Measurements from ENCODE around the gene PRSS37. TPM values are rescaled to one million over a fixed set of nuclear protein-coding genes. Genes with fewer than 3 reads are reported as not detected.

PRSS37 gene
- total and polyA plus RNA-seq, 2 of the 8 experiments (the other 6 are each of a cell fraction or from before 2014, with no cell fraction given) = not detected

DNA sequence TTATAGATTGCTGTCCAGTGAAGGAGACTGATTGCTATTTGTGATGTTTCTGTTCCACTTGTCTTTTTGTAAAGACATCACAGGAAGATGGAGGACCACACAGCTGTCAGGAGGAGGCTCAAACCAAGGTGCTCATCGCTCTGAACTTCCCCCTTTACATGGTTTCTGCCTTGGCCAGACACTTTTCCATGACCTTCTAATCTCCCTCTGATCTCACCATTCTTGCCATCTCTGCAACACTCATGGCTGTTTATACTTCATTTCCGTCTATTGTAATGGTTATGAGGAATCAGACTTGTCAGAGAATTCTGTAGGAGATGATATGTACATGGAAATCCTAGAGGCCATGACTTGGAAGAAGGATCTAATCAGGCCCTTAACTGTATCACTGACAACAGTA is 53.0 kb downstream of the PRSS37 start (continued):
- TF ChIP-seq, protein P1, sequence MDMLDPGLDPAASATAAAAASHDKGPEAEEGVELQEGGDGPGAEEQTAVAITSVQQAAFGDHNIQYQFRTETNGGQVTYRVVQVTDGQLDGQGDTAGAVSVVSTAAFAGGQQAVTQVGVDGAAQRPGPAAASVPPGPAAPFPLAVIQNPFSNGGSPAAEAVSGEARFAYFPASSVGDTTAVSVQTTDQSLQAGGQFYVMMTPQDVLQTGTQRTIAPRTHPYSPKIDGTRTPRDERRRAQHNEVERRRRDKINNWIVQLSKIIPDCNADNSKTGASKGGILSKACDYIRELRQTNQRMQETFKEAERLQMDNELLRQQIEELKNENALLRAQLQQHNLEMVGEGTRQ (IDR thresholded peaks at IDR 0.05; ENCODE audit: low read length) = no peak
- TF ChIP-seq SAP30 (IDR thresholded peaks at IDR 0.05; ENCODE audit: insufficient read depth, insufficient replicate concordance, low read length) (no peak), NRF1 (IDR thresholded peaks at IDR 0.05; ENCODE audit: low read depth, low read length) (no peak), RAD21 (IDR thresholded peaks at IDR 0.05 in 1 of 2, conservative IDR thresholded peaks at IDR 0.05 in 1 of 2; ENCODE audit: low read depth in 2 of 2, low read length in 2 of 2) (no peak)

Other genes with a start within 250 kb of the PRSS37 start
- 26.8 and 27.1 TPM in 2 replicates for gene DENND11, start 139.3 kb downstream of the PRSS37 start, total RNA-seq (2021; fragmentation: NEBNext Ultra II Directional; extraction: Animal tissue kit (Norgen Biotek cat#: 25700))
- gene DENND11, start 139.3 kb downstream of the PRSS37 start, polyA plus RNA-seq (2011; rRNA removed) = 8.0 and 9.3 TPM in 2 replicates
- not detected in 2 replicates for gene WEE2, start 133.1 kb downstream of the PRSS37 start, total RNA-seq (2021; fragmentation: NEBNext Ultra II Directional; extraction: Animal tissue kit (Norgen Biotek cat#: 25700))
- 0.02 TPM in 1 of 2 replicates, not detected in the other for gene WEE2, start 133.1 kb downstream of the PRSS37 start, polyA plus RNA-seq (2011; rRNA removed)
- 254 and 259 TPM in 2 replicates for gene SSBP1, start 103.1 kb downstream of the PRSS37 start, total RNA-seq (2021; fragmentation: NEBNext Ultra II Directional; extraction: Animal tissue kit (Norgen Biotek cat#: 25700))
- 65.7 and 136 TPM in 2 replicates for gene SSBP1, start 103.1 kb downstream of the PRSS37 start, polyA plus RNA-seq (2011; rRNA removed)
- gene TAS2R3, start 77.4 kb downstream of the PRSS37 start, total RNA-seq (2021; fragmentation: NEBNext Ultra II Directional; extraction: Animal tissue kit (Norgen Biotek cat#: 25700)) = 0.59 and 0.99 TPM in 2 replicates
- gene TAS2R3, start 77.4 kb downstream of the PRSS37 start, polyA plus RNA-seq (2011; rRNA removed) = 0.48 and 0.49 TPM in 2 replicates
- 1.3 TPM in 2 replicates for gene TAS2R4, start 64.8 kb downstream of the PRSS37 start, total RNA-seq (2021; fragmentation: NEBNext Ultra II Directional; extraction: Animal tissue kit (Norgen Biotek cat#: 25700))
- gene TAS2R4, start 64.8 kb downstream of the PRSS37 start, polyA plus RNA-seq (2011; rRNA removed) = 0.86 and 0.88 TPM in 2 replicates
- gene TAS2R5, start 51.3 kb downstream of the PRSS37 start, total RNA-seq (2021; fragmentation: NEBNext Ultra II Directional; extraction: Animal tissue kit (Norgen Biotek cat#: 25700)) = 0.84 and 1.5 TPM in 2 replicates
- gene TAS2R5, start 51.3 kb downstream of the PRSS37 start, polyA plus RNA-seq (2011; rRNA removed) = 3.9 and 6.2 TPM in 2 replicates
- not detected in 2 replicates for gene OR9A4, start 74.9 kb upstream of the PRSS37 start, total RNA-seq (2021; fragmentation: NEBNext Ultra II Directional; extraction: Animal tissue kit (Norgen Biotek cat#: 25700))
- gene OR9A4, start 74.9 kb upstream of the PRSS37 start, polyA plus RNA-seq (2011; rRNA removed) = not detected in 2 replicates
- not detected in 2 replicates for gene CLEC5A, start 105.5 kb upstream of the PRSS37 start, total RNA-seq (2021; fragmentation: NEBNext Ultra II Directional; extraction: Animal tissue kit (Norgen Biotek cat#: 25700))
- not detected in 2 replicates for gene CLEC5A, start 105.5 kb upstream of the PRSS37 start, polyA plus RNA-seq (2011; rRNA removed)
- gene TAS2R38, start 132.3 kb upstream of the PRSS37 start, total RNA-seq (2021; fragmentation: NEBNext Ultra II Directional; extraction: Animal tissue kit (Norgen Biotek cat#: 25700)) = not detected in 2 replicates
- 0.08 and 0.11 TPM in 2 replicates for gene TAS2R38, start 132.3 kb upstream of the PRSS37 start, polyA plus RNA-seq (2011; rRNA removed)
- 0.06 TPM in 2 replicates for gene MGAM, start 154.4 kb upstream of the PRSS37 start, total RNA-seq (2021; fragmentation: NEBNext Ultra II Directional; extraction: Animal tissue kit (Norgen Biotek cat#: 25700))
- gene MGAM, start 154.4 kb upstream of the PRSS37 start, polyA plus RNA-seq (2011; rRNA removed) = 0.03 and 0.05 TPM in 2 replicates